ENCODE results near the gene RBM19.

RBM19 gene

DNA sequence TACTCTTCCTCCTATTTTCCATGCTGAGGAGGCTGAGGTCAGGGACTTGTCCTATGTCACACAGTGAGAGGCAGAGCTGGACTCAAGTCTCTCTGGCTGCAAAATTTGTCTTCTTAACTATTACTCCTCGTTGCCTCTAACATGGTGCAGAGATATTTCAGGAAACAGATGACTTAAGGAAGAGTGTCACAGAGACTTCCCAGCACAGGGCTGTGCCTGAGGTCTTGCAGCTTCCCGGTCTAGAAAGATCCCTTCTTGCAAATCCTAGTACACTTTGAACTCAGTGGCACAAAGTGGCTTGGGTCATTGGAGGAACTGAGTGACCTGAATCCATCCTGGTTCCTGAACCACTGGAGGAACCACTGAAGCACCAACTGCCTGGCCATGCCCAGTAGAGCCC is 17.1 kb upstream of the RBM19 start:
- Histone ChIP-seq H3K9ac (ENCODE audit: low read length) (no peak overlapping the region), H3K4me1 (ENCODE audit: control insufficient read depth, insufficient read depth, low read length) (no peaks in the 10 kb centered on the region), H3K4me3 (ENCODE audit: low read length) (no peak overlapping the region), H3K27ac (ENCODE audit: low read depth, low read length) (no peak overlapping the region), H3K27me3 (ENCODE audit: control insufficient read depth, insufficient read depth, low read length) (peaks cover 2% of the 10 kb centered on the region), H3K36me3 (ENCODE audit: control insufficient read depth, insufficient read depth, low read length) (no peaks in the 10 kb centered on the region)

DNA sequence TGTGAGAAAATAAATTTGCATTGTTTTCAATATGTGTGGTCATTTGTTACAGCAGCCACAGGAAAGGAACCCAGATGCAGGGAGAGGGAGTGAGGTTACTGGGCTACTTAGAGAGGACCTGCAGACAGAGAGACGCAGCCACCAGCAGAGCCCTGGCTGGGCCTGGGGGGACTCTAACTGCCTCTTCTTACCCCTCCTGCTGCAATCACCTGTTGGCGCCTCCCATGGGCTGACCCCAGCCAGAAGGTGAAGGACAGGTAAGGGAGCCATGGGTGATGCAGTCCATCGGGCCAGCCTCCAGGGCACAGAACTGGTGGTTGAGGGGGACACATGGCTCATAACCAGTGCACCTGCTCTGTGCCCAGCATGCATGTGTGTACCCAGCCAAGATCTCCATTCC is 15.8 kb upstream of the RBM19 start:
- H3K36me3 ChIP-seq (ENCODE audit: control insufficient read depth, insufficient read depth, low read length) = no peaks in the 10 kb centered on the region
- H3K27me3 ChIP-seq (ENCODE audit: control insufficient read depth, insufficient read depth, low read length) = peaks cover 2% of the 10 kb centered on the region
- no peak overlapping the region for H3K27ac ChIP-seq (ENCODE audit: low read depth, low read length)
- no peak overlapping the region for H3K9ac ChIP-seq (ENCODE audit: low read length)
- H3K4me3 ChIP-seq (ENCODE audit: low read length) = no peak overlapping the region
- no peaks in the 10 kb centered on the region for H3K4me1 ChIP-seq (ENCODE audit: control insufficient read depth, insufficient read depth, low read length)

DNA sequence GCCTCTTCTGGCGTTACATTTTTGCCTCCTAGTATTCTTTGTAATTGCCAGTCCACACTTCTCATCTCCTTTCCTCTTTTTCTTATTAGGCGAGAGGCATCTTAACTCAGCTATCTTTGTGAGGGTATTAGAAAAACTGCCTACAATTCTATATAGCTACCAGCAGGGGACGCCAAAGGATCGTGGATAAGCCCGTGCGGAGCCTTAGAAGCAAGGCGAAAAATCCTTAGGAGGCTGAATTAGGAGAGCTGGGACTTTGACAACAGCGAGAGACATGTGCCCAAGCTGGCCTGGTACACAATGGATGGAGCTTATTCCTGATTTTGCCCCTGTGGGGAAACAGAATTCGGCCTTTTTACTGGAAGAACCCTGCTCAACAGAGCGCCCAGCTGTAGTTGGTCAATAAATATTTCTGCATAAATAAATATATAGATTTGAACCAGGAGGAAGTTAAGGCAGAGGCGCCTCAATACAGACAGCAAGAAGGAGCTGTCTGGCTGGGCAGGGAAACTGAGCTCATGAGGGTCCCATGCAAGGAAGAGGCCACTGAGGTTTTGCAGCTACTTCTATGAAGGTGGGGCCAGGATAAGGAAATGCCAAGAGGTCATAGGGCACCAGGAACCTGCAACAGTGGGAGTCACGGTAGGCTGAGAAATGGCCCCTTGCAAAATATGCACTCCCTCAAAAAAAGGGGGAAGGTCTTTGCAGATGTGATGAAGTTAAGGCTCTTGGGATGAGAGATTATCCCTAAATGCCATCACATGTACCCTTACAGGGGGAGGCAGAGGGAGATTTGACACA is 14.6 kb upstream of the RBM19 start:
- peaks cover 2% of the 10 kb centered on the region for H3K27me3 ChIP-seq (ENCODE audit: control insufficient read depth, insufficient read depth, low read length)
- H3K4me1 ChIP-seq (ENCODE audit: control insufficient read depth, insufficient read depth, low read length) = no peaks in the 10 kb centered on the region
- no peaks in the 10 kb centered on the region for H3K36me3 ChIP-seq (ENCODE audit: control insufficient read depth, insufficient read depth, low read length)
- no peak overlapping the region for H3K4me3 ChIP-seq (ENCODE audit: low read length)
- no peak overlapping the region for H3K9ac ChIP-seq (ENCODE audit: low read length)
- H3K27ac ChIP-seq (ENCODE audit: low read depth, low read length) = no peak overlapping the region

DNA sequence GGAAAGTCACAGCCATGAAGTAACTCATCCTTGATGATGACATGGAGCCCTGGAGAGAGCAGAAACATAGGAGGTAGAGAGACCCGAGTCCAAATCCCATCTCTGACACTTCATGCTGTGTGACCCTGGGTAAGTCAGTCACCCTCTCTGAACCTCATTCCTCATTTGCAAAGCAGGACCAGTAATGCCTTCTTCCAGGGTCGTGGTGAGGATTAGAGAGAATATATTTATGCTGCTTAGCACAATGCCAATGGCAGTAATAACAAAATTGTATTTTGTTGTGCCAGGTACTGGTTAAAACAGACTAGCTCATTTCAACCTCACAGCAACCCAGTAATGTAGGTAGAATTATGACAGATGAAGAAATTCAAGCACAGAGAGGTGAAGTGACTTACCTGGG is 13.9 kb upstream of the RBM19 start:
- H3K27ac ChIP-seq (ENCODE audit: low read depth, low read length) = no peak overlapping the region
- H3K4me1 ChIP-seq (ENCODE audit: control insufficient read depth, insufficient read depth, low read length) = no peaks in the 10 kb centered on the region
- no peak overlapping the region for H3K4me3 ChIP-seq (ENCODE audit: low read length)
- H3K36me3 ChIP-seq (ENCODE audit: control insufficient read depth, insufficient read depth, low read length) = no peaks in the 10 kb centered on the region
- peaks cover 2% of the 10 kb centered on the region for H3K27me3 ChIP-seq (ENCODE audit: control insufficient read depth, insufficient read depth, low read length)
- H3K9ac ChIP-seq (ENCODE audit: low read length) = no peak overlapping the region

DNA sequence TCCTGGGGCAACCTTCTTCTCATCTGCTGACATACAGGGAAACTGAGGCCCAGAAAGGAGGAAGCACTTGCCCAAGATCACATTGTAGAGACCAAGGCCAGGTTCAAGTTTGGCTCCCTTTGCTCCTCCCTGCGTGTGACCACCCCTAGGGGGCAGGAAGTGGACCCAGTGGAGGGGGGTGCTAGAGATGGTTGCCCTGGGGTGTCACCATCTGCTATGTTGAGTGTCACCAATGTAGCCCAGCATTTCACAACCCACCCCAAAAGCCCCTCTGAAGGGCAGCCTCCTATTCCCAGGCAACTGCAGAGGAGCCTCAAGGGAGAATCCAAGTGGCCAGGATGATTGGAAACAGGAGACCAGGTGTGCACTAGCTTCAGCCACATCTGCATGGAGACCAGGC is 12.0 kb upstream of the RBM19 start:
- Histone ChIP-seq H3K27me3 (ENCODE audit: control insufficient read depth, insufficient read depth, low read length) (peaks cover 2% of the 10 kb centered on the region), H3K4me1 (ENCODE audit: control insufficient read depth, insufficient read depth, low read length) (no peaks in the 10 kb centered on the region)

DNA sequence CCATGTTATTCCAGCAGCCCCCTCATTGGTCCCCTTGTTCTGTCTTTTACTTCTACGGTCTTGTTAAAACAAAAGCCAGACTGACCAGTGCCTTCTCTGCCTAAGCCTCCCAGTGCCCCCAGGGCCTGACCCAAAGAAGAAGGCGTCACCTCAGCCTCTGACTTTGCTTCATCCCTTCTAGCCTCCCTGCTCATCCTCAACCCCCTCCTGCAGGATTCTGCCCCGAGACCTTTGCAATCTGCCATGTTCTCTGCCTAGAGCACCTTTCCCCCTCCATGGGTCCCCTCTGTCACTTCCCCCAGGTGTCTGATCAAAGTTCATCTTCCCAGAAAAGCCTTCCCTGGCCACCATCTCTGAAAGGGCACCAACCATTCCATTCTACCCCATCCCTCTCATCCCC is 7.9 kb upstream of the RBM19 start:
- H3K9ac ChIP-seq (ENCODE audit: low read length) = no peak overlapping the region
- no peak overlapping the region for H3K27ac ChIP-seq (ENCODE audit: low read depth, low read length)
- H3K4me1 ChIP-seq (ENCODE audit: control insufficient read depth, insufficient read depth, low read length) = no peaks in the 10 kb centered on the region
- no peaks in the 10 kb centered on the region for H3K27me3 ChIP-seq (ENCODE audit: control insufficient read depth, insufficient read depth, low read length)
- no peak overlapping the region for H3K4me3 ChIP-seq (ENCODE audit: low read length)
- no peaks in the 10 kb centered on the region for H3K36me3 ChIP-seq (ENCODE audit: control insufficient read depth, insufficient read depth, low read length)

More for the DNA sequence above, 12.0 kb upstream of the RBM19 start:
- no peaks in the 10 kb centered on the region for H3K36me3 ChIP-seq (ENCODE audit: control insufficient read depth, insufficient read depth, low read length)
- H3K27ac ChIP-seq (ENCODE audit: low read depth, low read length) = no peak overlapping the region
- H3K9ac ChIP-seq (ENCODE audit: low read length) = no peak overlapping the region
- no peak overlapping the region for H3K4me3 ChIP-seq (ENCODE audit: low read length)

DNA sequence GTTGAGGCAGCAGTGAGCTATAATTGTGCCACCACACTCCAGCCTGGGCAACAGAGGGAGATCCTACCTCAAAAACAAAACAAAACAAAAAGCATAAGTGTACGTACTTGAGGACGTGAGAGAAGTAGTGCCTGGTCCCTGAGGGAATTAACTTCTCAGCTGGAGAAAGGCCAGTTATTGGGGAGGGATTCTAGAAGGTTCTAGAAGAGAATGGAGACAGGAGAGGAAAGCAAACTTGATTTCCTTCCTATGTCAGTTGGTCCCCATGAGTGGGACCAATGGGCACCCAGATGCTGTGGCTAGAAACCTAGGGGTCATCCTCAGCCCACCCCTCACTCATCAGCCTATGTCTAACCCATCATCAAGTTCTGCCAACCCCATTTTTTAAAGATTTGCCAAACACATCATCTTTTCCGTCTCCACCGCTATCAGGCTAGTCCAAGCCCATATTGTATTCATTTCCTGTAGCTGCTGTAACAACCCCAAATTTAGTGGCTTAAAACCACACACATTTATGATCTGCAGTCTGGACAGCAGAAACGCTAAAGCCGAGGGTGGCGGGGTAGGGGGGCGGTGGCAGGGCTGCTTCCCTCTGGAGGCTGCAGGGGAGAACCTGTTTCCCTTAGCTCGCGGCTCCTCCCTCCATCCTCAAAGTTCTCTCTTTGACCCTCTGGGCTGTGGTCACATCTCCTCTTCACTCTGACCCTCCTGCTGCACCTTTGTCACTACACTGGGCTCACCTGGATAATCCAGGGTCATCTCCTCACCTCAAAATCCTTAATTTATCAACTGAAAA is 7.2 kb upstream of the RBM19 start:
- no peak overlapping the region for H3K9ac ChIP-seq (ENCODE audit: low read length)
- H3K36me3 ChIP-seq (ENCODE audit: control insufficient read depth, insufficient read depth, low read length) = no peaks in the 10 kb centered on the region
- H3K4me3 ChIP-seq (ENCODE audit: low read length) = no peak overlapping the region
- no peak overlapping the region for H3K27ac ChIP-seq (ENCODE audit: low read depth, low read length)
- no peaks in the 10 kb centered on the region for H3K27me3 ChIP-seq (ENCODE audit: control insufficient read depth, insufficient read depth, low read length)
- no peaks in the 10 kb centered on the region for H3K4me1 ChIP-seq (ENCODE audit: control insufficient read depth, insufficient read depth, low read length)

DNA sequence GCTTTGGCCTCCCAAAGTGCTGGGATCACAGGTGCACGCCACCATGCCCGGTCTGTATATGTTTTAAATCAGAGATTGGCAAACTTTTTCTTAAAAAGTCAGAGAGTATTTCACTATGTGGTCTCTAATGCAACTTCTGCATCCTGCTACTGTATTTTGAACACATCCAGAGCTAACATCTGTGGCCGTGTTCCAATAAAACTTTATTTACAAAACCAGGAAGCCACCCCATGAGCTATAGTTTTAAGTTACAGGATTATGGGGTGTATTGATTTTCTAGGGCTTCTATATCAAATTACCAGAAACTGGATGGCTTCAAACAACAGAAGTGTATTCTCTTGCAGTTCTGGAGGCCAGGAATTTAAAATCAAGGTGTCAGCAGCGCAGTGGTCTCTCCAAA is 5.3 kb upstream of the RBM19 start:
- H3K27ac ChIP-seq (ENCODE audit: low read depth, low read length) = no peak overlapping the region
- H3K36me3 ChIP-seq (ENCODE audit: control insufficient read depth, insufficient read depth, low read length) = no peaks in the 10 kb centered on the region
- H3K9ac ChIP-seq (ENCODE audit: low read length) = no peak overlapping the region
- H3K27me3 ChIP-seq (ENCODE audit: control insufficient read depth, insufficient read depth, low read length) = no peaks in the 10 kb centered on the region
- no peak overlapping the region for H3K4me3 ChIP-seq (ENCODE audit: low read length)
- peaks cover 4% of the 10 kb centered on the region for H3K4me1 ChIP-seq (ENCODE audit: control insufficient read depth, insufficient read depth, low read length)

DNA sequence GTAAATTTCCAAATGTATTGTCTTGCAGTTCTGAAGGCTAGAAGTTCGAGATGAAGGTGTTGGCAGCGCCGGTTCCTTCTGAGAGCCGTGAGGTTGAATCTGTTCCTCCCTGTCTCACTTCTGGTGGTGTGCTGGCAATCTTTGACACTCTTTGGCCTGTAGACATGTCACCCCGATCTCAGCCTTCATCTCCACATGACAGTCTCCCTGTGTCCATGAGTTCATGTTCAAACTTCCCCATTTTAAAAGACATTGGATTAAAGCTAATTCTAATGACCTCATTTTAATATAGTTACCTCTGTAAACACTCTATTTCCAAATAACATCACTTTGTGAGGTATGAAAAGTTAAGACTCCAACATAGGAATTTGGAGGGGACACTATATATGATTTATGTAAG is 4.1 kb upstream of the RBM19 start:
- Histone ChIP-seq H3K27me3 (ENCODE audit: control insufficient read depth, insufficient read depth, low read length) (no peaks in the 10 kb centered on the region), H3K4me3 (ENCODE audit: low read length) (no peak overlapping the region), H3K9ac (ENCODE audit: low read length) (no peak overlapping the region), H3K36me3 (ENCODE audit: control insufficient read depth, insufficient read depth, low read length) (no peaks in the 10 kb centered on the region), H3K27ac (ENCODE audit: low read depth, low read length) (no peak overlapping the region), H3K4me1 (ENCODE audit: control insufficient read depth, insufficient read depth, low read length) (peaks cover 4% of the 10 kb centered on the region)

DNA sequence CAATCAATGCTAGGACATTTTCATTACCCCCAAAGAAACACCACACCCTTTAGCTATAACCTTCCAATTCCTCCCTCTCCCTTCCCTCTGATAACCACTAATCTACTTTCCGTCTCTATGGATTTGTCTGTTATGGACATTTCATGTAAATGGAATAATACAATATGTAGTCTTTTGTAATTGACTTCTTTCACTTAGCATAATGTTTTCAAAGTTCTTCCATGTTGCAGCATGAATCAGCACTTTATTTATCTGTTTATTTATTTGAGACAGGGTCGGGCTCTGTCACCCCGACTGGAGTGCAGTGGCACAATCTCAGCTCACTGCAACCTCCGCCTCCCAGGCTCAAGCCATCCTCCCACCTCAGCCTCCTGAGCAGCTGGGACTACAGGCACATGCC is 1.2 kb upstream of the RBM19 start:
- H3K4me3 ChIP-seq (ENCODE audit: low read length) = no peak overlapping the region
- H3K27ac ChIP-seq (ENCODE audit: low read depth, low read length) = no peak overlapping the region
- H3K4me1 ChIP-seq (ENCODE audit: control insufficient read depth, insufficient read depth, low read length) = peaks cover 4% of the 10 kb centered on the region
- H3K9ac ChIP-seq (ENCODE audit: low read length) = no peak overlapping the region
- H3K27me3 ChIP-seq (ENCODE audit: control insufficient read depth, insufficient read depth, low read length) = no peaks in the 10 kb centered on the region
- no peaks in the 10 kb centered on the region for H3K36me3 ChIP-seq (ENCODE audit: control insufficient read depth, insufficient read depth, low read length)

DNA sequence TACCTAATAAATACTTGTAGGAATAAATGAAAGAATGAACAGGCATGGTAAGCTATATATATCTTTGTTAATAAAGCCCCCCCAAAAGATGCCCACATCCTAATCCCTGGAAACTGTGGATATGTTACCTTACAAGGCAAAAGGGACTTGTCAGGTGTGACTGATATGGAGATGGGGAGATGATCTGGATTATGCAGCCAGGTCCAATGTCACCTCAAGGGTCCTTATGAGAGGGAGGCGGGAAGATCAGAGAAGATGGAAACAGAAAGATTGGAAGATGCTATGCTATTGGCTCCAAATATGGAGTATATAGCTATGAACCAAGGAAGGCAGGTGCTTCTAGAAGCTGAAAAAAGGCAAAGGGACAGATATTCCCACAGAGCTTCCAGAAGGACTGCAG is 3.4 kb downstream of the RBM19 start:
- Histone ChIP-seq H3K4me3 (ENCODE audit: low read length) (no peak overlapping the region), H3K27me3 (ENCODE audit: control insufficient read depth, insufficient read depth, low read length) (no peaks in the 10 kb centered on the region), H3K27ac (ENCODE audit: low read depth, low read length) (no peak overlapping the region), H3K9ac (ENCODE audit: low read length) (no peak overlapping the region), H3K36me3 (ENCODE audit: control insufficient read depth, insufficient read depth, low read length) (peaks cover 38% of the 10 kb centered on the region), H3K4me1 (ENCODE audit: control insufficient read depth, insufficient read depth, low read length) (peaks cover 4% of the 10 kb centered on the region)

DNA sequence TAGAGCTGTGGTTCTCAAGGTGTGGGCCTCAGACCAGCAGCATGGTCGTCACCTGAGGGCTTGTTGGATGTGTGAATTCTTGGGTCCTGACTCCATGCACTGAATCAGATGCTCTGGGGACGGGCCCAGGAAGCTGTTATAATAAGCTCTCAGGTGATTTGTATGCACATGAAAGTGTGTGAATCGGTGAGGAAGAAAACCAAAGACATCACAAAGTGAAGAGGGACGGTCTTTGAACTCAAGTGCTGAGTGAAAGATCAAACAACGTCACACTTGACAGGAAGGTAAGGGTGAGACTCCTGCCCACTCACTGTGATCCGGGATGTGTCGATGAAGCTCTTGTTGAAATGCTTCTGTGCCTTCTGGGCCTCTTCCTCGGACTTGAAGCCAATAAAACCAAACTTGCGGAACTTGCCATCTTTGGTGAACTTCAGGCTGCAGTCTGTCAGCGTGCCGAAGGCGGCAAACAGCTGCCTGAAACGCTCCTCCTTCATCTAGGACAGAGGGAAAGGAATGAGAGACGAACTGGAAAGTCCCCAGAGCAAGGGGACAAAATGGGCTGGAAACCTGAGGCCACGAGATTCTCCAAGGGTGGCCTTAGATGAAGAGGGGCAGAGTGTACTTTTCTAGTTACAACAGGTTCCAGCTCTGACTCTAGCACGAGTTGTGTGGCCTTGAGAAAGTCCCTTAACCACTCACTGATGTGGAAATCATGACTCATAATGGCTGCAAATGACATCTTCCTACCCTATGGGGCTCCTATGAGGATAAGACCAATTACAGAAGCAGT is 4.0 kb downstream of the RBM19 start:
- no peak overlapping the region for H3K9ac ChIP-seq (ENCODE audit: low read length)
- no peaks in the 10 kb centered on the region for H3K27me3 ChIP-seq (ENCODE audit: control insufficient read depth, insufficient read depth, low read length)
- H3K36me3 ChIP-seq (ENCODE audit: control insufficient read depth, insufficient read depth, low read length) = peaks cover 38% of the 10 kb centered on the region
- H3K4me1 ChIP-seq (ENCODE audit: control insufficient read depth, insufficient read depth, low read length) = peaks cover 4% of the 10 kb centered on the region
- H3K27ac ChIP-seq (ENCODE audit: low read depth, low read length) = no peak overlapping the region
- no peak overlapping the region for H3K4me3 ChIP-seq (ENCODE audit: low read length)
